GM15510 (cell line): Measurements from ENCODE around the gene EFR3B.

Experiments used
- POLR2A ChIP-seq: IDR thresholded peaks from 3 replicates; pipeline ENCODE4 v1.6.1; 2011; ENCODE audit warnings: borderline replicate concordance; ENCODE audit not compliant: insufficient read length; ENCODE audit errors: extremely low read depth

EFR3B gene

DNA sequence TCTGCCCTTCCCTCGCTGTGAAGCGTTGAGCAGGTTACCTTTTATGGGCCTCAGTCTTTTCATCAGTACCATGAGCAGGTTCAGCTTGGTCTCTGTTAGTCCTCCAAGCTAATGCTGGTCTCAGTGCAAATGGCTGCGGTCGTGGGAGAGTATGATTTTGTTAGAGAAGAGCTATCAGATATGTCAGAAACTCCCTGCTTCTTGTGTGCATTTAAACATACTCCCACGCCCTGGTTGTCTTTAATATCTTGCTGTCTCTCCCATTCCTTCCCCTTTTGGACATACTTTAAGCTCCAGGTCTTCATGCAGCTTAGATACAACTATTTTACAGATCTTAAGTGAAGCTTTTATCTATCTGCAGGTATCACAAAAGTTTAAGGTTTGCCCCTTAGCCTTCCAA, 62.9 kb downstream of the EFR3B start:
- TF ChIP-seq POLR2A = no peak

DNA sequence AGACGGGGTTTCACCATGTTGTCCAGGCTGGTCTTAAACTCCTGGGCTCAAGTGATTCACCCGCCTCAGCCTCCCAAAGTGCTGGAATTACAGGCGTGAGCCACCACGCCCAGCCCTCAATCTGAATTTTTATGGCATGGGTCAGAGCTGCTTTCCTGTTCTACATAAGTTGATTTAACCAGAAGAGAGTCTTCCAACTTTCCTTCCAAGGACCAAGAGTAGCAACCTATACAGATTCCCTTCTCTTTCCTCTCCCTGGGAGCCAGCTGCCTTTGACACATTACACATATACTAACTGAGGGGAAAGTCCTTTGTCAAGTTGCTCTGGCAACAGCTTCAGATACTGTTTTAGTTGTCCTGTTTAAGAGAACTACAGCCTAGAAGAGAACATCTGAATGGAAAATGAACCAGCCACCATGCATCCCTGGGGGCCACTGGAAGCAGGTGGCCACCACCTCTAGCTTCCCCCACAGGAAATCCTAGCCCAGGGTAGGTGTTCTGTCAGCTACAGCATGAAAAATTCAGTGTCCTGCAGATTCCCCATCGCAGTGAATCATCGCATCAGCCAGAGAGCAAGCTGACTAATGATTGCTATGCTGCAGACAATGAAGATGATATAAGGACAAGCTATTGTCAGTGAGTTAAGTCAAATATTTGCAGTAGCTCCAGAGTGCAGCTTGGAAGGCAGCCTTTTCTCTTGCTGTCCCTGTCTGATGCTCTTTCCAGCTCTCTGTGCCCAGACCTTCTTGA, 63.6 kb downstream of the EFR3B start:
- TF ChIP-seq POLR2A = no peak

GRCh38 chr2:25109822-25110221, 67.9 kb downstream of the EFR3B start:
- TF ChIP-seq POLR2A = no peak

DNA sequence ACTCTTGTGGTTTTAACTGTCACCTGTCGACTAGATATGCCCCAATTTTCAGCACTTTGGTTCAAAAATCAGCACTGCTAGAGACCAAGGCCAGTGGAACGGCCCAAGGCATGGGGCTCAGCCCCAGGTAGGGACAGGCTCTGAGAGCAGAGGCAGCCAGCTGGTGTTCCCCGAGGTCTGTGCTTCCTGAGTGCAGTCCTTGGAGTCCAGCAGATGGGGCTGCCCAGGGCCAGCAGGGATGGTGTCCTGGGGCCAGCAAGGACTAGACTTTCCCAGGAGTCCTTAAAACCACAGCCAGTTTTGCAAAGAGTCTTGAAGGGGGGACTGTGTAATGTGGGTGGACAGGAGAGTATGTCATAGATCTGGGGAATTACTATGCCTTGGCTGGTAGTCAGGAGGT, 70.2 kb downstream of the EFR3B start:
- TF ChIP-seq POLR2A = no peak

GRCh38 chr2:25115249-25115883, 73.5 kb downstream of the EFR3B start:
- TF ChIP-seq POLR2A = no peak

DNA sequence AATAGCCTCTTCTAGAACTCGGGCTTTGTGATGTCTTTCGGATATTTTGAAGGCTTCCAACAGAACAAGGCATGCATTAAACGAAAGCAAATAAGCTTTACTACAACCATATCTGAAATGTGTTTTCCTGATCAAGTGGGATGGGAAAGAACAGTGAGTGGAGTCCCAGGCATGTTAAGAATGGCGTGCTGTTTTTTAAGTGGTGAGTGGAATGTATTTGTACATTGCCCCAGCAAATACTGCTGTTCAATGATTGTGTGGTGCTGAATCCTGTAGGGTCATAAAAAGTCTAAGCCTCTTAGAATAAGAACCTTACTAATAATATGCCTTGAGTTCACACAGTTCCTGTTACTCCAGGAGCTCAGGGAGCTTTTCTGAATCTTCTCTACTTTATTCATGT, 74.0 kb downstream of the EFR3B start:
- TF ChIP-seq POLR2A = no peak

DNA sequence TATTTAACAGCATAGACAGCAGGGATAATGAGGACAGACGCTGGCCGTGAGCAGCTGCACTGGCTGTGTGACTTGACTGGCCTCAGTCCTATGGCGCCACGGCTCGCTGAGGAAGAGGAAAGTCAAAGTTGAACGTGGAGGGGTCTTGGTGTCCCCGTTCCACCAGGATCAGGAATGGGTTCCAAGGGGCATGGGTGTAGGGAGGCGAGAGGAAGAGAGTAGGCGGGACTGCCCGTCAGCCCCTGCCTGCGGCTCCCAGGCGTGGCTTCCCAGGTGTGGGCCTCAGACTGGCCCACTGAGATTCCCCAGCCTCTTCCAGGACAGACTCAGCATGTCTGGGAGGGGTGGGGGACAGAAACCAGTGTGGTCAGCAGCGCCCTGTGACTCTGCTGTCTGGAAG, 75.1 kb downstream of the EFR3B start:
- TF ChIP-seq POLR2A = no peak

DNA sequence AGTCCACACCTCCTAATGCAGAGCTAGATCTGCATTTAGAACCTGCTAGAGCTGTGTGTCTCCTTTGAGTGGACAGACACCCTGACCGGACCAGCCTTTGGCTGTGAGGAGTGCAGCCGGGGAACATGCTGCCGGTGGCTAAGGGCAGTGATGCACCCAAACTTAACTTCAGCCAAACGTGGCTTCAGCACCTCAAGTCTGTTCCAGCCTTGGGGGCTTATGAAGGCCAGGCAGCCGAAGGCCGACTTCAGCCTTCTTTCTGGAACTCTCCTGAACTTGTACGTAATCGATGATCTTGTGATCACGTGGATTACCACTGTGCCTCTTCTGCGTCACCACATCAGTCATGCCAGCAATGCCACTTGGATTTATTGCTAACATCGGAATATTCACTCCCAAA, 77.4 kb downstream of the EFR3B start:
- TF ChIP-seq POLR2A = no peak

GRCh38 chr2:25122367-25122766, 80.5 kb downstream of the EFR3B start:
- TF ChIP-seq POLR2A = no peak

- no peak for TF ChIP-seq POLR2A
Observed at GRCh38 chr2:25123682-25124081, 81.8 kb downstream of the EFR3B start.

DNA sequence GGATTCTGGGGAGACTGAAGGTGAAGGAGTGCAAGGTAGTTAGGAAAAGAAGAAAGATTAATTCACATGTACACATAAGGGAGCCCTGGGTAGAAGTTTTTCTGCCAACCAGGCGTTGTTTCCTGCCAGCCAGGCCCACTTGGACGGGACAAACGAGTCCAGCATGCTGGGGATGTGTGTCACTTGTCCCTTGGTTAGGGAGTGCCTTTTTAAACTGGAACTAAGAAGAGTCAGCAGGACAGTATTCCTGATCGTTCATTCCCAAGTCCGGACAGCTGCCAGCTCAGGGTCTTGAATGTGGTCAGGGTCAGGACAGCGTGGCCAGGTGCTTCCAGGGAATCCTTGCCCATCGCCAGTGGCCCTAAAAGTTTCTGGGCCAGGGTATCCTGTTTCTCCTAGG, 83.3 kb downstream of the EFR3B start:
- TF ChIP-seq POLR2A = no peak

GRCh38 chr2:25125976-25126375, 84.1 kb downstream of the EFR3B start:
- TF ChIP-seq POLR2A = no peak

GRCh38 chr2:25127646-25128045, 85.8 kb downstream of the EFR3B start:
- TF ChIP-seq POLR2A = no peak

GRCh38 chr2:25129901-25130520, 88.1 kb downstream of the EFR3B start:
- no peak for TF ChIP-seq POLR2A

- no peak for TF ChIP-seq POLR2A
Observed at GRCh38 chr2:25131253-25131566, 89.3 kb downstream of the EFR3B start.
